T-helper 2 cell (primary cell): ENCODE results near the gene TAOK2.
"Not testable (repeated sequence)": the region's sequence is repeated elsewhere in the genome, so short reads cannot be mapped to it uniquely, and the experiment has no call there.

Experiments used
- DNase-seq, 5 experiments: peaks; one replicate each; pipeline versions ENCODE4 v3.0.0 to v3.0.0-alpha.2; 2012 to 2022

The TAOK2 gene

GRCh38 chr16:30025574-30025973 lies 51.9 kb downstream of the TAOK2 start:
- DNase-seq: no peak

- DNase-seq: no peak
Measured at GRCh38 chr16:30026449-30026848, 52.8 kb downstream of the TAOK2 start.

- DNase-seq: no peak
Measured at GRCh38 chr16:30027588-30028437, 54.1 kb downstream of the TAOK2 start.

- no peak for DNase-seq
Measured at GRCh38 chr16:30028438-30029076, 54.9 kb downstream of the TAOK2 start.

DNA sequence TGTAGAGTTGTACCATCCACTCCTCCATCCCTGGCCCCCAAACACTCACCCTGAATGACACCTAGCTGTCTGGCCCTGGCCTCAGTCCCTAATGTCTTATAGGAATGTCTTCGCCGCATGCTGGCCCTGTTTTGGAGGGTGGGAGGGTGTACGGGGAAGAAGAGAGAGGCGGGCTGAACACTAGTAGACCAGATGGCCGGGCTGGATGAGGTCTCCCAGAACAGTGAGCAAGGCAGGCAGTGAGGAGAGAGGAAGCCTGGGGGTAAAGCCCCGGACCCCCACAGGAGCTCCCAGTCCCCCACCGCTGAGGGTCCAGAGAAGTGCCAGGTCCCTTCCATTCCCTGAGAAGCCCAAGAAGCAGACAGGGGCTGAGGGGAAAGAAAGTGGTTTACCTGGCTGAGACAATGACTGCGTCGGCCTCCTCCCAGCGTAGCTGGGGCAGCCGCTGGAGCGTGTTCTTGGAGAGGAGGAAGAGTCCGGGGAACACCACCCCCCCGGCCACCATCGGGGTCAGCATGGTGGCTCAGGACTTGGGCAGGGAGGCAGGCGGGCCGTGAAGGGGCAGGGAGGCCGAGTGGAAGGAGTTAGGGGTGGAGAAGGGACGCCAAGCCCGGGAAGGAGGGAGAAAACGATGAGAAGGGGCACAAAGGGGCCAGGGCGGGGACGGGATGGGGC lies 56.5 kb downstream of the TAOK2 start:
- no peak for DNase-seq

DNA sequence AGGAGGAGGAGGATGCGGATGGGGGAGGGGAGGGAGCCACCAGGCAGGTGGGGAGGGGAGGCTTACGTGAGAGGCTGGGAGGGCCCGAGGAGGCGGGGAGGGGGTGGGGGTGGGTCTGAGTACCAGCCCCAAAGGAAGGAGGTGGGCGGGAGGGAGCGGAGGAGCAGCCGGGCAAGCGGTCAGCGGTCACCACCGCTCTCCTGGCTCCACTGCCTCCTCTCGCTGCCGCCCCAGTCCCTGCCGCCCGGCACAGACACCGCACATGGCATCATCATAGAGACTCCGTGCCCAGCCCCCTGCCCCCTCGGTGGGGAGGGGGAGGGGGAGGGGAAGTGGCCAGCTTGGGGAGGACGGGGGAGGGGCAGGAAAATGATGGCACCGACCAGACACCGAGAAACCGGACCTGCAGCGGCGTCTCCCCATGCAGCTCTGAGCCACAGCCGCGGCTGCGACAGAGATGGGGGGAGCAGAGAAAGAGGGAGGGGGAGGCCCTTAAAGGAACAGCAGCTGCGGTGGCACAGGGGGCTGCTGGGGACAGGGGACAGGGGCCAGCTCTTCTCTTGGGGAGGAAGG lies 57.3 kb downstream of the TAOK2 start, which contains the start of gene TLCD3B:
TSS of gene TLCD3B (minus strand) at position 431 of the 573 bp plus-strand sequence. CDS start 744 bp downstream, outside the sequence.
- DNase-seq: no peak

DNA sequence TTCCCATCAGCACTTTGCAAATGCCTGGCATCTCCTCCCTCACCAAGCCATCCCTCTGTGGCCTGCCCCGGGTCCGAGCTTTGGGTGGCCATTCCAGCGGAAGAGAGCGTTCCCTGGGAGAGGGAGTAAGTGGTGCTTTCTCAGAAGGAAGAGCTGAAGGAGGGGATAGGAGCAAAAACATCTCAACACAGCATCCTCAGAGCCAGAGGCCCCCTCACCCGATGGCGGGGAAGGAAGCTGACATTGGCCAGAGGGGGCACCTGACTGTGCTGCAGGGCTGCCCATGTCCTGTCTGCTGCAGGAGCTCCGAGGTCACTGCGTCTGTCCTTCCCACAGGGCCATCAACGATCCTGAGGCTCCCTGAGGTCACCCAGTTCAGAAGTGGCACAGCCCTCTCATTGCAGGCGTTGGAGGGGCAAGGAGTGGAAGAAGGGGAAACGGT lies 57.8 kb downstream of the TAOK2 start:
- DNase-seq: no peak

- DNase-seq: peak in 4 of 5 experiments; percentile 39 to 65 (median 48)
Measured at GRCh38 chr16:30032083-30032819, 58.6 kb downstream of the TAOK2 start.

DNA sequence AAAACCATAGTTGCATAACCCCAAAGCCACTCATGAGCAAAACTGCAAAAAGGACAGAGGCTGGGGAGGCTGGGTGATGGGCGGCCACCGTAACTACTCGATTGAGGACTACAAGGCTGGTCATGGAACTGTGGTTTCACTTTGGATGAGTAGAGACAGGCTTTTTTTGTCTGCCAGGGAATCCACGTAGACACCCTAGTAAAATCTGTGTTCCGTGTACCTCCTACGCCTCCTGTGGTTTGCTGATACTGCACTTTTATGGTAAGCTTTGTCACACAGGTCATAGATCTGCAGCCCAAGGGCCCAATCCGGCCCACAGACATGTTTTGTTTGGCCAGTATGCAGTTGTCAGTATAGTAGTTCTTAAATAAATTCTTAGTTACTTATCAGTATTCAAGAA lies 59.6 kb downstream of the TAOK2 start:
- no peak for DNase-seq

DNA sequence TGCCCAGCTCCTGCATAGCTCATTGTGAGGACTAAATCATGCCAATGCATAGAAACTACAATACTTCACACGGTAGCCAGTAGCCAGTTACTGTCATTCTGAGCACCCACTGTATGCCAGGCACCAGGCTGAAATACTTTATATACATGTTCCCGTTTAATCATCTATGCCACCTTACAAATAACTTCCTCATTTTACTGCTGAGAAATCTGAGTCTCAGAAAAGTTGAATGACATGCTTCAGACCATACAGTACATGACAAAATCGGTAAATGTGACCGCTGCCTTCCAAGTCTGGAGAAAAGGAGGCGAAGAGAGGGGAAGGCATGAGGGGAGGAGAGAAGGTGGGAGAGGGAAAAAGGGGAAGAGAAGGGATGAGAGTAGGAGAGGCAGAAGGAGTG lies 66.6 kb downstream of the TAOK2 start:
- no peak for DNase-seq

GRCh38 chr16:30040690-30041089 lies 67.0 kb downstream of the TAOK2 start:
- DNase-seq: not testable (repeated sequence)

DNA sequence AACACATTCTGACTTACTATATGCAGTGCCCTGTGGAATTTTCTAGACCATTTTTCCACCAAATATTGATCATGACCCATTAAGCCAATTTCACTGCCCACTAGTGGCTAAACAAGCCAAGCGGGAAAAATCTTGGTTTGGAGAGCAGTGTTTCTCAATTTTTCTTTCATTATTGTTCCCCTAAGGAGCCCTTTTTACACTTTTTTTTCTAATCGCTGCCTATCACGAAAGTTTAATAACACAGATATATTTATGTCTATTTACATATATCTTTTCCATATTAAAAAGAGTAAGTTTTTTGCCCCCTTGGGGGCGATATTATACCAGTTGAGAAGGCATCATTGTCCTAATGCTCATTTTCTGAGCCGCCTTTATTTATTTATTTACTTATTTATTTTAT lies 68.2 kb downstream of the TAOK2 start:
- DNase-seq: no peak
